SK-N-SH (cell line): Measurements from ENCODE around the gene PES1. TPM values are rescaled to one million over a fixed set of nuclear protein-coding genes. Genes with fewer than 3 reads are reported as not detected.

Experiments used
- CTCF ChIA-PET: fragments of 300-600, 350-600 bp; formaldehyde crosslinking; extraction: SDS; loops from one replicate; lab custom pipeline; 2021; lab: Yijun Ruan, JAX
- POLR2A ChIA-PET: fragments of 350-600 bp; sonication (Branson Sonifier 250); formaldehyde crosslinking; extraction: SDS; loops from one replicate; lab custom pipeline; 2020; ENCODE audit warnings: antibody characterized with exemption, inconsistent platforms; lab: Yijun Ruan, JAX
- DNase-seq: peaks from one replicate; pipeline ENCODE4 v3.0.0; 2012
- H2AFZ ChIP-seq: fragments of 200-600 bp; sonication (generic); 2 replicates; pipeline ENCODE4 v1.8.1; 2016; ENCODE audit warnings: antibody characterized with exemption, mild to moderate bottlenecking, low read depth
- H3F3A ChIP-seq: fragments of 200-600 bp; sonication (generic); replicated peaks from 2 replicates; pipeline ENCODE3; 2016; ENCODE audit warnings: antibody characterized with exemption, mild to moderate bottlenecking; ENCODE audit not compliant: insufficient read depth
- H3K27ac ChIP-seq, 2 experiments: fragments of 200-500 bp in 1 of 2; fragments of 200-600 bp in 1 of 2; sonication (Bioruptor generic) in 1 of 2; sonication (generic), shearing (Covaris generic) in 1 of 2; 2 replicates each; pipeline versions ENCODE4 v1.5.1 to v1.6.1; 2014 to 2016; ENCODE audit warnings: low read depth in 2 of 2, inconsistent platforms in 1 of 2, low read length in 1 of 2, mild to moderate bottlenecking in 1 of 2, mixed read lengths in 1 of 2
- H3K27me3 ChIP-seq: fragments of 200-600 bp; sonication (generic), shearing (Covaris generic); 2 replicates; pipeline ENCODE4 v1.6.1; 2016; ENCODE audit warnings: mixed run types; ENCODE audit not compliant: insufficient read depth
- H3K36me3 ChIP-seq, 2 experiments: fragments of 200-500 bp in 1 of 2; fragments of 200-600 bp in 1 of 2; sonication (Bioruptor generic) in 1 of 2; sonication (generic) in 1 of 2; replicated peaks in 1 of 2; 2 replicates each; pipeline versions ENCODE3 to v1.5.1; 2014 to 2016; ENCODE audit warnings: low read length in 1 of 2, mild to moderate bottlenecking in 1 of 2; ENCODE audit not compliant: insufficient read depth in 2 of 2, control insufficient read depth in 1 of 2
- H3K4me1 ChIP-seq, 2 experiments: fragments of 200-500 bp in 1 of 2; fragments of 200-600 bp in 1 of 2; sonication (Bioruptor generic) in 1 of 2; sonication (generic), shearing (Covaris generic) in 1 of 2; 2 replicates each; pipeline versions ENCODE4 v1.5.1 to v1.6.1; 2014 to 2016; ENCODE audit warnings: low read depth in 1 of 2, low read length in 1 of 2, mixed run types in 1 of 2; ENCODE audit not compliant: insufficient read depth in 2 of 2, control insufficient read depth in 1 of 2
- H3K4me2 ChIP-seq: fragments of 200-600 bp; sonication (generic), shearing (Covaris generic); 2 replicates; pipeline ENCODE4 v1.6.1; 2017; ENCODE audit warnings: mixed run types
- H3K4me3 ChIP-seq, 2 experiments: fragments of 200-500 bp in 1 of 2; fragments of 200-600 bp in 1 of 2; sonication (Bioruptor generic) in 1 of 2; sonication (generic), shearing (Covaris generic) in 1 of 2; 2 replicates each; pipeline versions ENCODE4 v1.5.1 to v1.8.1; 2014 to 2016; ENCODE audit warnings: low read depth in 2 of 2, inconsistent platforms in 1 of 2, low read length in 1 of 2, mild to moderate bottlenecking in 1 of 2, mixed read lengths in 1 of 2, moderate library complexity in 1 of 2
- H3K79me2 ChIP-seq: fragments of 200-600 bp; sonication (generic); 2 replicates; pipeline ENCODE4 v1.8.1; 2017; ENCODE audit warnings: mild to moderate bottlenecking; ENCODE audit not compliant: insufficient read depth
- H3K9ac ChIP-seq: fragments of 200-600 bp; sonication (generic); 2 replicates; pipeline ENCODE4 v1.6.1; 2017; ENCODE audit warnings: mixed run types
- H3K9me2 ChIP-seq: fragments of 200-600 bp; sonication (generic); 2 replicates; pipeline ENCODE4 v1.6.1; 2017; ENCODE audit warnings: mixed run types
- H3K9me3 ChIP-seq: fragments of 200-600 bp; sonication (generic); 2 replicates; pipeline ENCODE4 v1.6.1; 2017; ENCODE audit warnings: mixed run types, mild to moderate bottlenecking, moderate library complexity
- H4K20me1 ChIP-seq: fragments of 200-600 bp; sonication (generic); 2 replicates; pipeline ENCODE4 v1.6.1; 2017; ENCODE audit warnings: mild to moderate bottlenecking, mixed run types; ENCODE audit not compliant: insufficient read depth
- CTCF ChIP-seq: fragments of 200-600 bp; sonication (generic); IDR thresholded peaks from 2 replicates; pipeline ENCODE4 v1.6.1; 2017; ENCODE audit warnings: antibody characterized with exemption, mild to moderate bottlenecking, moderate library complexity
- ELF1 ChIP-seq: IDR thresholded peaks from 2 replicates; pipeline ENCODE4 v1.4.0; 2012
- EZH2phosphoT487 ChIP-seq: fragments of 200-600 bp; sonication (generic); IDR thresholded peaks from 2 replicates; pipeline ENCODE4 v1.6.1; 2017; ENCODE audit warnings: low read depth, mixed run types, mild to moderate bottlenecking, antibody characterized with exemption, moderate library complexity, borderline replicate concordance
- IRF3 ChIP-seq: fragments of 150-350 bp; IDR thresholded peaks from 2 replicates; pipeline ENCODE4 v1.6.1; 2016; ENCODE audit warnings: mild to moderate bottlenecking, low read depth, low read length
- JUND ChIP-seq: IDR thresholded peaks from 2 replicates; pipeline ENCODE4 v1.4.0; 2012
- MAX ChIP-seq: IDR thresholded peaks from 2 replicates; pipeline ENCODE4 v1.4.0; 2012; ENCODE audit warnings: low read depth
- REST ChIP-seq: IDR thresholded peaks from 2 replicates; pipeline ENCODE4 v1.6.1; 2012; ENCODE audit warnings: mild to moderate bottlenecking, low read depth, low read length, moderate library complexity
- RFX5 ChIP-seq: IDR thresholded peaks from 2 replicates; pipeline ENCODE4 v1.6.1; 2012; ENCODE audit warnings: mild to moderate bottlenecking, improper control_type of control experiment, low read length
- RXRA ChIP-seq: IDR thresholded peaks from 2 replicates; pipeline ENCODE4 v1.4.0; 2012; ENCODE audit warnings: low read depth, mild to moderate bottlenecking, borderline replicate concordance
- SMC3 ChIP-seq: IDR thresholded peaks from 2 replicates; pipeline ENCODE4 v1.6.1; 2012; ENCODE audit warnings: low read depth, low read length, improper control_type of control experiment
- TAF1 ChIP-seq: IDR thresholded peaks from 2 replicates; pipeline ENCODE4 v1.6.1; 2012; ENCODE audit warnings: low read depth, mild to moderate bottlenecking, low read length, moderate library complexity, borderline replicate concordance
- TCF12 ChIP-seq: IDR thresholded peaks from 2 replicates; pipeline ENCODE4 v1.4.0; 2012
- USF1 ChIP-seq: IDR thresholded peaks from 2 replicates; pipeline ENCODE4 v1.4.0; 2012; ENCODE audit warnings: low read depth, borderline replicate concordance
- USF2 ChIP-seq: fragments of 150-350 bp; IDR thresholded peaks from 2 replicates; pipeline ENCODE4 v1.6.1; 2017; ENCODE audit warnings: antibody characterized with exemption, low read length, low read depth, borderline replicate concordance
- WGBS: methylation state at CpG from one replicate; pipeline ENCODE4 v1.1.6; 2017; ENCODE audit warnings: low lambda C conversion rate; 5-methylcytosine and 5-hydroxymethylcytosine counted together
- polyA plus RNA-seq, 3 experiments: library from polyadenylated mRNA; depleted of rRNA; stranded (reverse); fragments of >200 nt; gene quantifications; 2 replicates each; pipeline ENCODE4 v1.2.3, GENCODE V29; 2012

PES1 gene
- polyA plus RNA-seq, 1 of the 3 experiments (the other 2 are of a cell fraction), result 109 TPM

GRCh38 chr22:30596886-30597285, 5.2 kb upstream of the PES1 start:
- TF ChIP-seq ELF1 (no peak), RFX5 (no peak), USF1 (no peak), USF2 (no peak), SMC3 (no peak), CTCF (no peak), REST (no peak), TCF12 (no peak), JUND (no peak), EZH2phosphoT487 (no peak), TAF1 (no peak), MAX (no peak), RXRA (no peak), IRF3 (no peak)
- CTCF ChIA-PET, result interaction anchor here (0.9 to 1.9 kb wide), 2 partner anchors 10 to 151 kb away, joined by 3 to 6 read pairs; partner anchors contain the start of gene TCN2
- H3K4me1 ChIP-seq, result no peaks in the 10 kb centered on the region
- no peak overlapping the region for H3K4me2 ChIP-seq
- no peak overlapping the region for H2AFZ ChIP-seq
- H3K36me3 ChIP-seq, result no peaks in the 10 kb centered on the region
- no peak overlapping the region for H3K4me3 ChIP-seq
- WGBS, result no CpG with 5 or more reads among the region's 29 CpGs
- peaks cover 8% of the 10 kb centered on the region; the same call in 1 of the 2 replicates for H3K27me3 ChIP-seq
- no peaks in the 10 kb centered on the region for H3K79me2 ChIP-seq
- H3K27ac ChIP-seq, result no peak overlapping the region
- H3F3A ChIP-seq, result no peaks in the 10 kb centered on the region
- no peaks in the 10 kb centered on the region for H3K9me2 ChIP-seq
- DNase-seq, result no peak
- H4K20me1 ChIP-seq, result no peaks in the 10 kb centered on the region
- H3K9ac ChIP-seq, result no peak overlapping the region
- POLR2A ChIA-PET, result interaction anchor here (0.8 kb wide), 1 partner anchor 10 kb away, joined by 3 read pairs; the partner anchor contains the start of gene TCN2
- H3K9me3 ChIP-seq, result no peaks in the 10 kb centered on the region
